GM18505 (cell line): Measurements from ENCODE around the gene HSF4.
A peak's percentile ranks its signal among the peaks of the same experiment; 100 is the strongest.

Experiments
- ATAC-seq: cut with Tn5 transposase; IDR thresholded peaks from one replicate; pipeline ENCODE4 v1.9.1; 2021; ENCODE audit not compliant: unreplicated experiment
- POLR2A ChIP-seq: IDR thresholded peaks from 4 replicates; pipeline ENCODE4 v1.6.1; 2011; ENCODE audit warnings: borderline replicate concordance; ENCODE audit not compliant: insufficient read depth, insufficient read length; ENCODE audit errors: extremely low read depth

The HSF4 gene

DNA sequence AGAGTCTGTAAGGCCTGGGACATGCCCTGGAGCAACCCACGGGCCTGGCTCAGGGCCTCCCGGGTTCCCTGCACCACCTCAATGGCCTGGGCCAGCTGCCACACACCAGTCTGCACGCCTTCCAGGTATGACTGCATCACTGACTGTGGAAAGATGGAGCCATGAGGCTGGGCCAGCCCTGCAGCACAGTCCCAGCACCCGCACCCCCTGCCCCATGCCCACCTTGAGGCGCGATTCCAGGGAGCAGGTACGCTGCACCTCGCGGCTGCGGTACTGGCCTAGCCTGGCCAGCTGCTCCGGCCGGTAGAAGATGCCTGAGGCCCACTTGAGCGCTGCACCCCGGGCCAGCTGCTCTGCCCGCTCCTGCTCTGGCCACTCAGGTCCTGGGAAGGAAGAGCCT is 24.3 kb downstream of the HSF4 start:
- no peak for ATAC-seq
- TF ChIP-seq POLR2A, result no peak

GRCh38 chr16:67190041-67190440 is 25.5 kb downstream of the HSF4 start, which contains the start of gene EXOC3L1:
Gene EXOC3L1 (minus strand): TSS chr16:67190136. CDS start chr16:67189676, 460 bp downstream.
- no peak for TF ChIP-seq POLR2A
- no peak for ATAC-seq

DNA sequence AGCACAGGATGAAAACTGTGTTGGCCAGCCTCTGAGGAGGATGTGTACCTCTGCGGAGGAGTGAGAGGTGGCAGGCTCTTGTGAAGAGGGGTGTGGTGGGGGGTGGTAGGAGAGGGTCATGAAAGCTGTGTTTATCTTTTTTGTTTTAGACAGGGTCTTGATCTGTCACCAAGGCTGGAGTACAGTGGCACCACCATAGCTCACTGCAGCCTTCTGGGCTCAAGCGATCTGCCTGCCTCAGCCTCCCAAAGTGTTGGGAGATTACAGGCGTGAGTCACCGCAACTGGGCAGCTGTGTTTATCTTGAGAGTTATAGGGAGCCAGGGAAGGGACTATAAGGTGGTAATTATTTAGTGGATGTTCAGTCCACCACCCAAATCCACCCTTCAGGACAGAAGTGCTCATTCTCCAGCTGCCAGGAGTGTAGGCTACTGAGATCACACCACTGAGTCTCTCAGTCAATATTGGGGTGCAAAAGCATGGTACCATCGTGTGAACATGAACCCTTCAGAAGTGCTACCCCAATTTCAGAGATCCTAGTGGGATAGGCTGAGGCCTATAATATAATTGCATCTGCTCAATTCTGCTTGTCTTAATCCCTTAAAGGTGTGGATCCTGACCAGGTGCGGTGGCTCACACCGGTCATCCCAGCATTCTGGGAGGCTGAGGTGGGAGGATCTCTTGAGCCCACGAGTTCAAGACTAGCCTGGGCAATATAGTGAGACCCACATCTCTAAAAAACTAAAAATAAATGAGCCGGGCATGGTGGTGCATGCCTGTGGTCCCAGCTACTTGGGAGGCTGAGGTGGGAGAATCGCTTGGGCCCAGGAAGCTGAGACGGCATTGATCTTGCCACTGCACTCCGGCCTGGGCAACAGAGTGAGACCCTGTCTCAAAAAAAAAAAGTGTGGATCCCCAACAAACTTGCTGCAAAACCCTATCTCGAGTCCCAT is 26.2 kb downstream of the HSF4 start:
- no peak for ATAC-seq
- no peak for TF ChIP-seq POLR2A

DNA sequence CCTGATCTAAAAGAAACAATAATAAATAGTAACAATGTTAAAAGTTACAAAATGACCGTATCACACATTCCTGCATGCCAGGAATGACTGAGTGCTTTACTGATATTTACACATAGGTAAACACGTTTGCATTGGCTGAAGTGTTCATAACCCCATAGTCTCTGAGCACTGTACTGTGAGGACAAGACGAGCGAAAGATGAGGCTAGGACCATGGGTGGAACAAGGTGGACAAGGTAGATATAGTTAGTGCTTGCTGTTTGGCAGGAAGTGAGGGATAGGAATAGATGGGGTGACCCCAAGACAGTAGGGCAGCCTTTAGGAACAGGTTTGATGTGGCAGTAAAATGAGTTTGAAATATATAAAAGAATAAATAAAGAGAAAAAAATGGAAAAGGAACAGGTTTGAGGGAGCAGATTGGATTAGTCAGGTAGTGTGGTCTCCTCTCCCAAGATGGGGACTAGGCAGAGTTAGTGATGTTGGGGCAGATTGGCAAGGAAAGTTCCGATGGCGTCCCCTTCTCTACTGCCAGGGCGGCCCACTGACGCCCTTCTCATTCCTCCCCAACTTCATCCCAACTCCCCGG is 27.0 kb downstream of the HSF4 start:
- no peak for TF ChIP-seq POLR2A
- no peak for ATAC-seq

DNA sequence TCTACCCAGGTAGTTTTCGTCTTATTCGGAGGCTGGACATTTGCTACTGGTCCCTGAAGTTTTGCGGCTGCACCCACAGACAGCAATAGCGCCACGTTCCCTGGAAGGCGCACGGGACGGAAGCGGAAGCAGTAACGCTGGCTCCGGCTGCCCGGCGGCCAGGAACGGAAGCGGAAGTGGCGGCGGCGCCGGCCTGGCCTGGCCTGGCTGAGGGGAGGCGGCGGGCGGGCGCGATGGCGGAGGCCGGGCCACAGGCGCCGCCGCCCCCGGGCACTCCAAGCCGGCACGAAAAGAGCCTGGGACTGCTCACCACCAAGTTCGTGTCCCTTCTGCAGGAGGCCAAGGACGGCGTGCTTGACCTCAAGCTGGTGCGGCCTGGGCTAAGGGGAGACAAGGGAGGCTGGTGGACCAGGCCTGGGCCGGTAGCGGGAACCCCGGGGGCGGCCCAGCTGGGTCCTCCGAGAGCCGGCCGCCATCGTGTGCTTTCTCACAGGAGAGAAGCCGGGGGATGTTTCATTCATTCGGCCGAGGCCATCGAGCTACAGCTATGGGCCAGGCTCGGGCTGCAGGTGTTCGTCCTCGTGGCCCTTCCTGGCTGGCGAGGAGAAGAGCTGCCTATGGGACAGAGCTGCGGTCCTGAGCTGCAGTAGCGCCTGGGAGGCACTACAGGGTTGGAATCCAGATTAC is 27.6 kb downstream of the HSF4 start, which contains the start of gene E2F4:
Gene E2F4, plus strand, starts transcription at position 161 of the 687 bp plus-strand sequence. Its CDS starts 73 bp downstream, at position 234.
- peak; percentile 87 for TF ChIP-seq POLR2A
- peak; percentile 82 for ATAC-seq

DNA sequence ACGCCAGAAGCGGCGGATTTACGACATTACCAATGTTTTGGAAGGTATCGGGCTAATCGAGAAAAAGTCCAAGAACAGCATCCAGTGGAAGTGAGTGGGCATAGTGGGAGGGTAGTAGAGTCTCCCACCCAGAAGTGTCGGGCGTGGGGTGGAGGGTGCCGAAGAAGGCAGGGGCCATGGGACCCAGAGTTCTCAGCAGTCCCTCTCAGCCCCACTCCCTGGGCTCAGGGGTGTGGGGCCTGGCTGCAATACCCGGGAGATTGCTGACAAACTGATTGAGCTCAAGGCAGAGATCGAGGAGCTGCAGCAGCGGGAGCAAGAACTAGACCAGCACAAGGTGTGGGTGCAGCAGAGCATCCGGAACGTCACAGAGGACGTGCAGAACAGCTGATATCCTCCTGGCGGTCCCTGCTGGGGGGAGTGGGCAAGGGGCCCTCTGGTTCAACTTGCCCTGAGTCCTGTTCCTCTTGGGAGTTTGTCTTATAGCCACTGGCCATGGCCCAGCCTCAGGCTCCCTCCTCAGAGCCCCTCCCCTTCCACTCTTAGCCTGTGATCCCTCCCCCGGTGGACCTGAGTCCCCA is 28.3 kb downstream of the HSF4 start:
- no peak for ATAC-seq

DNA sequence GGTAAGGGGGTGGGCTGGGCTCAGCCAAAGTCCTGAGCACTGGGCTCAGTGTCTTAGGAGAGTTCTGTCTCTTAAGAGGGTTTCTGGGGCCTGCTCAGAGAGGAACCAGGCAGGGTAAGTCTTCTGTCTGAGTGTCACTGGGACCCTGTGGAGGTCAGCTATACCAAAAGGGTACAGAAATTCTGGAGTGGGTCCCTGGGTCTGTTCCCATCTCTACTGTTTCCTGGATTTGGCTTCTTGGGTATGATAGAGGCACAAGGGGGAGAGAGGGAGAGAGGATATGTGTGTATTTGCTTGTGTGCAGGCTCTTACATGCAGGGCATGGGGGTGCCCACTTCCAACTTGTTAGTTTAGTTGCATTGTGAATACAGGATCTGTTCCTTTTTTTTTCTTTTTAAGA is 29.0 kb downstream of the HSF4 start:
- ATAC-seq, result no peak
- TF ChIP-seq POLR2A, result no peak

More for the DNA sequence above, 28.3 kb downstream of the HSF4 start:
- TF ChIP-seq POLR2A, result no peak

- no peak for TF ChIP-seq POLR2A
- no peak for ATAC-seq
Measured at GRCh38 chr16:67194260-67194659, 29.7 kb downstream of the HSF4 start.

GRCh38 chr16:67195676-67196075 is 31.1 kb downstream of the HSF4 start:
- no peak for ATAC-seq
- no peak for TF ChIP-seq POLR2A

- no peak for ATAC-seq
- no peak for TF ChIP-seq POLR2A
Measured at GRCh38 chr16:67196881-67197280, 32.3 kb downstream of the HSF4 start.

DNA sequence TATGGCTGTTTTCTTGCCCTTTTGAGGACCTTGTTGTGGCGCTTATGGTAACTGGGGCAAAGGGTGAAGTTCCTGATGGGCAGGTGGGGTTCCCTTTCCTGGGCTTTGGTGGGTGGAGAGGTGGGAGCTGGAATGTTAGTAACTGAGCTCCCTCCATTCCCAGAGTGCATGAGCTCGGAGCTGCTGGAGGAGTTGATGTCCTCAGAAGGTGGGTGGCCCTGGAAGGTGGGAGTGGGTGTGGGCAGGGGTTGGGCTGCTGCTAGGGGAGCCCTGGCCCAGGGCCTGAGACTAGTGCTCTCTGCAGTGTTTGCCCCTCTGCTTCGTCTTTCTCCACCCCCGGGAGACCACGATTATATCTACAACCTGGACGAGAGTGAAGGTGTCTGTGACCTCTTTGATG is 33.2 kb downstream of the HSF4 start:
- no peak for TF ChIP-seq POLR2A
- no peak for ATAC-seq

DNA sequence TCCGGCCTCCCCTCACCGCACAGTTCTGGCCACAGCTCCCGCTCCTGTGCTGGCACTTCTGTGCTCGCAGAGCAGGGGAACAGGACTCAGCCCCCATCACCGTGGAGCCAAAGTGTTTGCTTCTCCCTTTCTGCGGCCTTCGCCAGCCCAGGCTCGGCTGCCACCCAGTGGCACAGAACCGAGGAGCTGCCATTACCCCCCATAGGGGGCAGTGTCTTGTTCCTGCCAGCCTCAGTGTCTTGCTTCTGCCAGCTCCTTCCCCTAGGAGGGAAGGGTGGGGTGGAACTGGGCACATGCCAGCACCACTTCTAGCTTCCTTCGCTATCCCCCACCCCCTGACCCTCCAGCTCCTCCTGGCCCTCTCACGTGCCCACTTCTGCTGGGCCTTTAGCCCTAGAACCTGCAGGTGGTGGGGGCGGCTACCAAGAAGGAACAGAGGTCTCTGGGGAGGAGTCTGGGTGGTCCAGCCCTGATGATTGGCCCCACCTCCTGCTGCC is 33.7 kb downstream of the HSF4 start:
- TF ChIP-seq POLR2A, result no peak
- ATAC-seq, result no peak
